ENCODE results near the gene LRPPRC.
"Not testable (repeated sequence)": the region's sequence is repeated elsewhere in the genome, so short reads cannot be mapped to it uniquely, and the experiment has no call there.

The LRPPRC gene

DNA sequence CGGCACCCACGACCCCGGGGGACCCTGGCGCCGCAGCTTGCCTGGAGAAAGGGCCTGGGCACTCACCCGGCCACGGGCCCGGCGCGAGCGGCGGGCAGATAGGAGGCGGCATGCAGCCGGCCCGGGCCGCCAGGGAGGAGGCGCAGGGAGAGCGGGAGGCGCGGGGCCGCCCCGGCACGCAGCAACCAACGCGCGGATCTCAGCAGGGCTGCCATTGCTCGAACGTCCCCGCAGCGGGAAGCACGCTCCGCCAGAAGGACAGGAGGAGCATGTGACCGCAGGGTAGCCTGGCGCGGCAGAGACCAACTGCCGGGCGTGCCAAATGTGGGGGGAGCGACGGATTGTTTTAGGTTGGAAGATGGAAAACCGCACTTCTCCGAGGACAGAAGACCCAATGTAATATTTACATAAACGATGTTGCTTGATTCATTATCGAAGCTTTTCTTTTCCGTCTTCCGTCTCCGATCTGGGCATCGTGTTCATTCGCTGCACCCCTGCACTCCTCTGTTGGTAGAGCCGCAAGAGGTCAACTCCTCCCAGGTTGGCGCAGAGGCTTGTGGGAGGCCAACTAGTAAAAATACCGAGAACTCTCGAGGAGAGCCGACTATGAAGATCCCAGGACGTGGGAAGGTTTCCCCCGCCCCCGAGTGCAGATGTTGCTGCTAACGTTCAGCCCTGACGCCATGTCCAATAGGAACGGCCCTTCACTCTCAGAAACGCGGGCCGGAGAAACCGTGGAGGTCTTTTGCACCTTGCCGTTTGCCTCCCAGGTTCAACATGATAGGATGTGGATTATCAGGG lies at the start of gene LRPPRC:
Gene LRPPRC, minus strand, starts transcription at position 257 of the 801 bp plus-strand sequence. Its CDS starts 42 bp downstream, at position 215.
- peak; percentile 78 to 87 (median 86) for DNase-seq (ENCODE audit: low read depth in 3 of 3)

DNA sequence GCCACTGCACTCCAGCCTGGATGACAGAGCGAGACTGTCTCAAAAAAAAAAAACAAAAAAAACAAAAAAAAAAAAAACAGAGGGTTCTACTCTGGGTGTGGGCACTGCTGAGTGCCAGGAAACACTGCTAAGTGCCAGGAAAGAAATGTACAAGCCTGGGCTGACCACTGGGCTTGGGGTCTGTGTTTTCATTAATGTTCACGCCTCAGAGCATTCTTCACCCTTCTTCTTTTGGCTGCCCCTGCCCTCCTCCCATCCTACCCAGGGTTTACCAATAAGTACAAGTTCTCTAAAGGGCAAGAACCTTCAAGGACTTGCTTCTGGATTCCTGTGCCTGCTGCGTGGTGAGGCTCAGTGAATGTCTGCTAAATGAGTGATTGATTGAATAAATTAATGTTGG lies 49.3 kb upstream of the LRPPRC start:
- no peak for DNase-seq (ENCODE audit: low read depth in 3 of 3)

DNA sequence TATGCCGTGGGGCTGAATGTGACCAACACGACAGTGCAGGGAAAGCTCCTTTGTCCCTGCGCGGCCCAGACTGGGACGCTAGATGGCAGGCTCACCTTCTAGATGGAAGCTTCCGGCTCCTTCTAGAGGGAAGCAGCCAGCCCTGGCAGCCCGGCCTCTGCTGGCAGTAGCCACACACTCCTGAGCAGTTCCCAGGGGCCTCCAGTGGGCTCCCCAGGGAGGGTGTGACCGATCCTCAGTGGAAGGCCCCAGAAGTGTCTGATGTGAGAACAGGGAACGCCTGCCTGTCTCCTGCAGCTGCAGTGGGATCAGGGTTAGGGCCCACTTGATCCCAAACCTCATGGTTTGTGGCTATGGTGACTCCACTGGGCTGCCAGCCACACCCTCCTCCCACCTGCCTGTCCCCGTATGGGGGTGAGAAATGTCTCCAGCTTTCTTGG lies 48.5 kb upstream of the LRPPRC start:
- DNase-seq (ENCODE audit: low read depth in 3 of 3): peak; percentile 57 to 80 (median 61)

DNA sequence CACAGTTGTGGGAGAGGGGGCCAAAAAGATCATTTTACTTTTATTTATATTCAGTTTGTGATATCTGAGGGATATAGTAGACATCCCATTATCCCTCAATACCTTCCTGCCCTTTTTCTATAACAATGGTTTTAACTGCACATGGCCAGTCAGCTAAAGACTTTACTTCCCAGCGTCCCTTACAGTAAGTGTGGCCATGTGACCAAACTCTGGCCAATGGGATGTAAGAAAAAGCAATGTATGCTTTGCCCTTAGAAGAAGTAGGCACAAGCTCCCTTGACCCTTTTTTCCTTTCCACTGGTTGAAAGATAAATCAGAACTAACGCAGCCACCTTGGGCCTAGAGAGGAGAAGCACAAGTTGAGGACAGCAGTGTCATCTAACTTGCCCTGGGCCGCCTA lies 44.6 kb upstream of the LRPPRC start:
- DNase-seq (ENCODE audit: low read depth in 3 of 3): no peak

DNA sequence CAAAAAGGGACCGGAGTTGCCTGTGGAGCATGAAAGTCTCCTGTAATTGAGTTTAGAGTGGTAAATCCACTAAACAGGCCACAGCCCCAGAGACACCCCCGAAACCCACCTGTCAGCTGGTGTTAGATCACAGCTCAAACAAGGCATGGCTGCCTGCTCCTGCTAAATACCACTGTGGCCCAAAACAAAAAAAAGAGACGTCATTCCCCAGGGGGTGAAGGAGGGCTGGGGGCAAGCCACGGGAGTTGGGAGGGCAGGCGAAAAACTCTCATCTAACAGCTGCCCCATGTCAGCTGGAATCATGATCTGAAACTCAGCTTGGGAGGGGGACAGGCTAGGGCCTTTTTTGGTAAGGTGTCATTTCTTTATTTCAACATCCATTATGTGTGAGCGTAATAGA lies 42.5 kb upstream of the LRPPRC start:
- no peak for DNase-seq (ENCODE audit: low read depth in 3 of 3)

DNA sequence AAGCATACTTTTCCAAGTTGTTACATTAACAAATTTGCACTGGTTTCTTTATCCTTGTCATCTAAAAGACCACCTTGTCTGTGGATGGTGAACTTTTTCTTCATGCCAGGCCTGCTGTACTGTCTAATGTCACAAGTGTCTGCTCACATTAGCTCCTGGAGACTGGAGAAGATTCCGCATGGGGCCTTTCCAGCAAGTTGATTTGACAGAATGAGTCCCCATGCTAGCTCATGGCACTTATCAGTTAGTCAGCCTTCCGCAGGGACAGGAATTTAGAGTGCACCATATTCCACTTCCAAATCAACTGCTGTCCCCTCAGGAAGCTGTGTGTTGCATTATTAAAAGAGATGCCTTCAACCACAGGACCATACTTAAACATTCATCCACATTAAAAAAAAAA lies 41.4 kb upstream of the LRPPRC start:
- DNase-seq (ENCODE audit: low read depth in 3 of 3): no peak

DNA sequence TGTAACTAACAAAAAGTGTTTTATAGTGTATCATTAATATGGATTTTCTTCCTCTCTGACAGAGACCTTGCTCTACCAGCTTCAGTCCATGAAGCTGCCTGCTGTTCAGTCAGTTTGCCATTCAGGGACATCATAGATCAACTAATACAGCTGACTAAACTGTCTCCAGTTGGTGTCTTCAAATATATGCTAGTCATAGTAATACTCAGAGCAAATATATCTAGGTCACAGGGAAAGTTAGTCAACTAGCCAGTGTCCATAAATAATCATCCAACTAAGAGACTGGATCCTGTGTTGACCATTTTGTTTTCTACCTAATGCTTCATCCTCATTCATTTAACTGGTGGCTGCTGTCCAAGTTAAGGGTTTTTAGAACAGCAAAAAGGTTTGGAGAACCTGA lies 38.2 kb upstream of the LRPPRC start:
- no peak for DNase-seq (ENCODE audit: low read depth in 3 of 3)

DNA sequence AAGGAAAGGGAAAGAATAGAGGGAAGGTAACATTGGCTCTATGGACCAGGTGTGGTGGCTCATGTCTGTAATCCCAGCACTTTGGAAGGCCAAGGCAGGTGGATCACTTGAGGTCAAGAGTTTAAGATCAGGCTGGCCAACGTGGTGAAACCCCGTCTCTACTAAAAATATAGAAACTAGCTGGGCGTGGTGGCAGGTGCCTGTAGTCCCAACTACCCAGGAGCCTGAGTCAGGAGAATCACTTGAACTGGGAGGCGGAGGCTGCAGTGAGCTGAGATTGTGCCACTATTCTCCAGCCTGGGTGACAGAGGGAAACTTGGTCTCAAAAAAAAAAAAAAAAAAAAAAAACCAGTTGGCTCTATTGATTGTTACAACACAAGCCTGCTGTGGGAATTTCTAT lies 31.3 kb upstream of the LRPPRC start:
- not testable (repeated sequence) for DNase-seq (ENCODE audit: low read depth in 3 of 3)

DNA sequence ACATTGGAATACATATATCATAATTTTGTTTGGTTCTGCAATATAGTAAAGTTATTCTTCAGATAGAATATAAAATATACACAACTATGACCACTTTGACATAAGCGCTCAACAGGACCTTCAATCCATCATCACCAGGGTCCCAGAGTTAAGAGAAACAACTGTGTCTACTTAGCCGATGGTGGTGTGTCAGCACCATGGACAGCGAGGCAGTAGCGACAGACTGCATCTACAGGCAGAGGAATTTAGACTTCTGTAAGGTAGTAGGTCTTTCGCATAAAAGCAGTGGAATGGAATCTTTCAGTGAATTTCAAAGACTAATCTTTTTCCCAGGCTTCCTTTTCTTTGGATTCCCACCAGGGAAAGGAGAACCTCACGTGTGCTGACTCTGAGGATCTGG lies 20.5 kb upstream of the LRPPRC start:
- DNase-seq (ENCODE audit: low read depth in 3 of 3): peak in 1 of 3 experiments; percentile 25

DNA sequence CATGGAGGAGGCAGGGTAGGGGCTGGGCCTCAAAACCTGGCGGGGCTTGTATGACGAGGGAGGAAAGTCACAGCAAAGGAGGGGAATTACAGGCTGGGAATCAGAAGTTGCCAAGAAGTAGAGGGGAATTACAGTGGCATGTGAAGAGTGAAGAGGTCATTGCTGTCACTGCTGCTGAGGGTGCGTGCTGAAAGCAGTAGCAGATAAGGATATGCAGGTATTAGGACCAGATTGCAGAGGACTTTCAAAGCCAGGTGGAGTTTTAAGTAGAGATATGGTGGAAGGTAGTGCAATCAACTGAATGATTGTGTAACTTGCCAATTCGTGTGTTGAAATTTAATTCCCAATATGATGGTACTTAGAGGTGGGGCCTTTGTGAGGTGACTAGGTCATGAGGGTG lies 19.4 kb upstream of the LRPPRC start:
- no peak for DNase-seq (ENCODE audit: low read depth in 3 of 3)

DNA sequence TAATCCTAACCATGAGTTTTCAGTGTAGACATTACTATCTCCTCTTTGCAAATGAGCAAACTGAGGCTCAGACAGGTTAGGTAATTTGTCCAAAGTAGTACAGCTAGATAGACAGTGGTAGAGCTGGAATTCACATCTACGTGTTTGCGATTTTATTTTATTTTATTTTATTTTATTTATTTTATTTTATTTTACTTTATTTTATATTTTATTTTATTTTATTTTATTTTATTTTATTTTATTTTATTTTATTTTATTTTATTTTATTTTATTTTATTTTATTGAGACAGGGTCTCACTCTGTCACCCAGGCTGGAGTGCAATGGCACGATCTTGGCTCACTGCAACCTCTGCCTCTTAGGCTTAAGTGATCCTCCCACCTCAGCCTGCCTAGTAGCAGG lies 17.4 kb upstream of the LRPPRC start:
- DNase-seq (ENCODE audit: low read depth in 3 of 3): not testable (repeated sequence)

DNA sequence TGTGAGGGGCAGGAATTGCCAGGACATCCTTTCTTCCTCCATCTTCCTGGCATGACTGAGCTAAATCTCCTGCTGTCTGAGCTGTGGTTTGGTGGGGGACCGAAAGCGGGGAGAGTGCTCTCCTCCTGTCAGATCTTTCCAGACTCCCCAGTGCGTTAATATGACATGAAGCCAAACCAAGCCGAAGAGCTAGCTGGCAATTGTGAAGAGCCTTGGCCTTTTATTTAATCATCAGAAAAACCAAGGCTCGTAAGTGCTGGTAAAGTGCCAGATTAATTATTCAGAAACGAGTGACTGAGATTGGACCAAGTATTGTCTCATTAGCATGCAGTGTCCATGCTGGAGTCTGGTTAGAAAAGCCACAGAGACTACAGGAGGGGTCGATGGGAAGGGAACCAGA lies 14.5 kb upstream of the LRPPRC start:
- DNase-seq (ENCODE audit: low read depth in 3 of 3): no peak

DNA sequence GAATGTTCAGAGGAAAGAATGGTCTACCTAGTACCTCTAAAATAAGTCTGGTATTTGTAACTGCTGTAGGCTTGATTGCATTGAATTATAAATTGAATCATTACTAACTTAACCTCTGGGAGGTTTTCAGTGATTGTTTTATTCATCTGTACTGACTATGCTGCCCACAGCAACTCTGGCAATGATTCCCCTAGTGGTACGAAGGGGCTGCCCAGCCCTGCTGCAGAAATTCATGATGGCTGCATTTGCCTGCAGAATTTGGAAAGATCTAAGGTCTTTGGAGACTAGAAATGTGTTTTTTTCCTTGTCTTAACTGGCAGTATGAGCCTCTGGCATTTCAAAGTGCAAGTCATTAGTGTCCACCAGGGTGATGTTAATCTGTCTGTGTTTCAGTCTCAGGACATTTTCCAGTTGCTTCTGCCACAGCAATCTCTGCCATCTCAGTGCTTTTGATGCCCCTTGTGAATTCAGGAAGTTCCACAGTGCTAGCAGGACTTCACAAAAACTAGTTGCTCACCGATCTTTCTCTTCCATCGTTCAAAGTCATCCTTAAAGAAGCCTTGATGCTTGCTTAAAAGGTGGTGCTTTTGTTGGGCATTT lies 13.4 kb upstream of the LRPPRC start:
- no peak for DNase-seq (ENCODE audit: low read depth in 3 of 3)

DNA sequence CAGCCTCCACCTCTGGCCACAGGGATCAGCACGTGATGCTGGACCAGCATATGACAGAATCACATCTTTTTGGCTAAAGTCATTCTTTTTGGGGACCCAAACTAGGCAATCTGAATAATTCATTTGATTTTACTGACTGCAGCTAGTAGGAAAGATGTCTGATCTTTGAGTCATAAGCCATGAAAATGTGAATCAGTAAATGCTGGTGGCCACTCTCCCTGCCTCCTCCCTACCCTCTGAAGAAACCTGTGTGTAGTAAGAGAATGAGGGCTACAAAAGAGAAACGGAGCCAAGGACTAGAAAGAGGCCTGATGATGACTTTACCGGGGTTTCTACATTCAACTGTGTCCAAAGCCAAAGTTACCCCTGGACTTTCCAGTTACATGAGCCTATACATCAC lies 10.1 kb upstream of the LRPPRC start:
- DNase-seq (ENCODE audit: low read depth in 3 of 3): no peak

DNA sequence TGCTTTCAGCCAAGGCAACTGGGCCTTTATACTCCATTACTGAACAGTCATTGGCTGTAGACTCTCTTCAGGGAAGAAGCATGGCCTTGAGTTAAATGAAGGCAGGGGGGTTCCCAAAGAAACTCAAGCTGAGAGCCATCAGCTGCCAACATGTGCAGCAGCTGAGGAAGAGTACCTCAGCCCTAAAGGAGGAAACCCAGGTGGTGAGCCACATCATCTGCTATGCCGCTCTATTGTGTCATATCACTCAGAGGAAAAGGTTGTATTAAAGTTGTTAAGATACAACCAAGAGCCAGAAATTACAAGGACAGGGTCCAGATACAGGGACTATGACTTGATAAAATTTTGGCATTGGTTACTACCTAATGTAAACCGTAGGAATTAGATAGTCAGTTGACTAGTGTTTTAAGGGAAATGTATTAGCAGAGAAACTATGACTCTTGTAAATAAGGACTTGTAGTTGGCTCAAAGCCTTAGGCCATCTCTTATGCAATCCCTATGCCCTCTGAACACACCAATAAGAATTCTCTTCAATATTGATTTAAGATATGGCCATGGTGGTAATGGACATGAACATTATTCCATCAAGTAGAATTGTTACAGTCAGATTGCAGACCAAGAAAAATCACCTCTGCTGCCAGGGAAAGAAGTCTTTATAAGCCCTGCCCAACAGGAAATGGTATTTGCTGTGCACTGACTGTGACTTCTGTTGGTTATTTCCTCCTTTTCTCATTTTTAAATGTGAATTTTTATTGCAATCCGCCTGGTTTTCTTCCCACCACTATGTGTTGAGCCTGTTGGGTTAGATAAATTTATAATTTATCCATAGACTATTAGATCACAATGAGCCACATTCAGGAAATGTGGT lies 9.2 kb upstream of the LRPPRC start:
- DNase-seq (ENCODE audit: low read depth in 3 of 3): no peak

DNA sequence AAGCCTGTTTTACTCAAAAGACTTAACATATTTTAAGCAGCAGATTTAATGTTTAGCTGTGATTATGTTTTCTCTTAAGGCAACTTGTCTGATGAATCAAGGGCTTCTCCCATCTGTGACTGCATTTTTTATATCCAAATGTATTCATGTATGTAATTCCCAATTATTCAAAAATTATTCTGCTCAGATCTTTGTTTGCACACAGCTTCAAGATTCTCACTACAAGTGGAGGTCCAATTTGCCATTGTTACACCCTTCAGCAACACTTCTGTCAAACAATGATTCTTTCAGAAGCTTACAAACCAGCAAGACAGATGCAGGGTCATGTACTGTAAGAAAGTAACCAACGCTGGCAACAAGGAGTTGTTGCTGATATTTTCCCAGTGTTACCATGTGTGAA lies 5.9 kb upstream of the LRPPRC start:
- DNase-seq (ENCODE audit: low read depth in 3 of 3): no peak

DNA sequence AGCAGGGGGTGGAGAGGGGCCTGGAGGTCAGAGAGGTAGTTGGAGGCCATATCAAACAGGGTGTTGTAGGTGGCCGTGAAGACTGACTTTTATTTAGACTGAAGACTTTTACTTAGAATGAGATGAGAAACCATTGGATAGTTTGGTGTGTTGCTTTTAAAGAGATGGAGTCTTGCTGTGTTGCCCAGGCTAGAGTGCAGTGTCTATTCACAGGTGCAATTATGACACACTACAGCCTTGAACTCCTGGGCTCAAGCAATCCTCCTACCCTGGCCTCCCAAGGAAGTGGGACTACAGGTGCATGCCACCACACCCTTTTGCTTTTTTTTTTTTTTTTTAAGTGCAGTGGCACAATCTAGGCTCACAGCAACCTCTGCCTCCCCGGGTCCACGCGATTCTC lies 2.5 kb upstream of the LRPPRC start:
- DNase-seq (ENCODE audit: low read depth in 3 of 3): no peak

DNA sequence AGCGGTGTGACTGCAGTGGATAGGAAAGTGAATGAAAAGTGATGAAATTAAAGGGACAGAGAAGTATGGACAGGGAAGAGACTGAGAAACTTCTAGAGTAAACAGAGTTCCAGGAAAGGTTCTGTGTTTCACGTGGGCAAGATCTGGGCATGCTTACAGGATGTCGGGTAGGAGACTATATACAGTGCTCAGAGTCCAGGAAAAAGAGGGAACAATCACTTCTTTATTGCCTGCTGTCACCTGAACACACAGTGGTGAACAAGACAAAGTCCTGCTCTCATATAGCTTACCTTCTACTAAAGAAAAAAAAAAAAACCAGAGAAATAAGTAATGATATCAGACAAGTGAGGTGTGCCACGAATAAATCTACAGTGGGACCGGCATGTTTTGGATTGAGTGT lies 2.4 kb downstream of the LRPPRC start:
- no peak for DNase-seq (ENCODE audit: low read depth in 3 of 3)

DNA sequence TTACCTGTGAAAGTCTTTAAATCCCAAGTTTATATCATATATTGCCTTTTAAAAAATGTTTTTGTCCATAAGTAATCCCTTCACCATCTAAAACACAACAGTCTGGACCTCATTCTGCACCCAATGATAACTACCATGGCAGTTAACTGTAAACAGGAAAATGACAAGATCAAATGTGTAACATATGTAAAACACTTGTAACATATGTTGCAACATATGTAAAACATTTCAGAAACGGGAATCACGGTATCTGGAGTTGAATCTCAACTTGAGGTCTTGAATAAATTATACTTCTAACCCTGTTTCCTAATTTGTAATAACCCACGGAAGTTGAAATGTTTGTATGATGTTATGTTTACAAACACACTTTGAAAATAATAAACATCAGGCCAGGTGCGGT lies 6.2 kb downstream of the LRPPRC start:
- DNase-seq (ENCODE audit: low read depth in 3 of 3): no peak

DNA sequence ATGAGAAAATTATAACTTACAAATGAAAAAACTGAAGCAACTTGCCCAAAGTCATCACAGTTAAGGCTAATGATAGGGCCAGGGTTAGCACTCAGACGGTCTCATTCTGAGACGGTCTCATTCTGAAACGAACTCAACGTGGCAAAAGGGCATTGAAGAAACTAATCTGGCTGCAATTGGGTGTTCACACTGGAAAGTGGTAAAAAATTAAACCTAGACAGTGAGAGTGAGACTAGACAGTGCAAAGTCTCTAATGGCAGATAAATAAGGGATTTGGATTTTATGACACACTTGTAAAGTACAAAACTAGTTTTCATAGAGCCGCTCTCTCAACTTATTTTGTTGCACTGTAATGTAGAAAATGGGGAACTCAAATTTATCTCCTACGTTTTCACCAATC lies 9.2 kb downstream of the LRPPRC start:
- no peak for DNase-seq (ENCODE audit: low read depth in 3 of 3)

DNA sequence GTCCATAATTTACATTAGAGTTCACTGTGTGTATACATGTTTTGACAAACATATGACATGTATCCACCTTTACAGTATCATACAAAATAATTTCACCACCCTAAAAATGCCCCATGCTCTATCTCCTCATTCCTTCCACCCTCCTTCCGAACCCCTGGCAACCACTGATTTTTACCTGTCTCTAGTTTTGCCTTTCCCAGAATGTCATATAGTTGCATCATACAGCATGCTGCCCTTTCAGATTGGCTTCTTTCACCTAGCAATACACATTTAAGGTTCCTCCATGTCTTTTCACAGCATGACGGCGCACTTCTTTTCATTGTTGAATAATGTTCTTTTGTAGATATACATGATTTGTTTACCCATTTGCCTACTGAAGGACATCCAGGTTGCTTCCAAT lies 10.4 kb downstream of the LRPPRC start:
- no peak for DNase-seq (ENCODE audit: low read depth in 3 of 3)

DNA sequence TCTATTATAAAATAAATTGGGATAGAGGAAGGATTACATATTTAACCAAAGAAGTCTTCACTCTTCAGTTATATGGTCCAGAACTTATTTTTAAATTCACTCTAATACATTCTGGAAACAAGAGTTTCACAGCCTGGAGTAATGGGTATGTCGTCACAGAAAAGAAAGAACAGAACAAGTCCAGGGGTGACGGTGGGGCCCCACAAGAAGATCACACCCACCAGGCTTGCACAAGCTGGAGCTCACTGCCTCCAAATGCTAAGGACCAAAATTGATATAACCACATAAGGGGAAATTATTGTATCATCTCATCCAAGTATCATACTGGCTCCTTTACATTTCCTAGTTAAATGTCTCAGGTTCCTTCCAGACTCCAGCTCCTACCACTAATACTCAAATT lies 11.3 kb downstream of the LRPPRC start:
- DNase-seq (ENCODE audit: low read depth in 3 of 3): no peak

DNA sequence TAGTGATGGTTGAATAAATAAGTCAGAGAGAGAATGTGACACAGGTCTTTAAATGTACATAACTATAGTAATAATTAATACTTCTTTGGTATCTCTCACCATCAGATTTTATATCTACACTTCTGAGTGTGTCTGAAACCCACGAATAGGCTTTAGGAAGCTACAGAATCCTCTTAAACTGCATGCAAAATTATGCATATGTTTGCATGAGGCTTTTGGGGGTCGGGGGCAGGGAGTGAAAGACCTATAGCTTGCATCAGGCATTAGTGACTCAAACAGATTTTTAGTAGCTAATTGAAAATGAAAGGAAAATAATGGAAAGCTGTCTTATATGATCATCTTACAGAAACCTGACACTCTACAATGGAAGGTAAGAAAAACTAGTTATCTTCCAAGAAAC lies 14.9 kb downstream of the LRPPRC start:
- no peak for DNase-seq (ENCODE audit: low read depth in 3 of 3)
